PC-3 (cell line): ENCODE data around the gene LGALS9. TPM values are rescaled to one million over a fixed set of nuclear protein-coding genes. Genes with fewer than 3 reads are reported as not detected.
"Not testable (repeated sequence)": the region's sequence is repeated elsewhere in the genome, so short reads cannot be mapped to it uniquely, and the experiment has no call there.

Source experiments
- ATAC-seq: fragments of 200-7000 bp; cut with Tn5 transposase; 2 replicates; pipeline ENCODE4 v1.9.1; 2020; ENCODE audit warnings: mild to moderate bottlenecking, moderate library complexity
- BruUV-seq: library from RNA; stranded (reverse); fragments of 400-500 nt; replicated peaks from 2 replicates; lab custom pipeline; 2021; lab: Mats Ljungman, UMichigan
- CTCF ChIA-PET: fragments of 300-600 bp; sonication (Branson Sonifier 250); formaldehyde crosslinking; loops from one replicate; lab custom pipeline; 2022; ENCODE audit warnings: antibody characterized with exemption; lab: Charles Lee
- POLR2A ChIA-PET: fragments of 300-600 bp; sonication (Branson Sonifier 250); formaldehyde crosslinking; loops from one replicate; lab custom pipeline; 2022; ENCODE audit warnings: antibody characterized with exemption; ENCODE audit not compliant: unreplicated experiment; lab: Charles Lee
- DNase-seq: peaks from one replicate; pipeline ENCODE4 v3.0.0-alpha.2; 2015
- H2AFZ ChIP-seq: fragments of 300-600 bp; sonication (generic); 2 replicates; pipeline ENCODE4 v1.6.0; 2016; ENCODE audit warnings: antibody characterized with exemption, low read length
- H3F3A ChIP-seq: fragments of 300-600 bp; sonication (generic); one replicate; pipeline ENCODE4 v1.6.0; 2017; ENCODE audit warnings: antibody characterized with exemption, low read length, control low read depth, mild to moderate bottlenecking; ENCODE audit not compliant: unreplicated experiment
- H3K27ac ChIP-seq: fragments of 300-600 bp; sonication (generic); 2 replicates; pipeline ENCODE4 v1.5.1; 2016; ENCODE audit warnings: mild to moderate bottlenecking, low read length
- H3K27me3 ChIP-seq: fragments of 300-600 bp; sonication (generic); 2 replicates; pipeline ENCODE4 v1.6.1; 2016; ENCODE audit warnings: low read length, mixed read lengths
- H3K36me3 ChIP-seq: fragments of 300-600 bp; sonication (generic); 2 replicates; pipeline ENCODE4 v1.6.1; 2016; ENCODE audit warnings: low read depth, mixed run types, low read length, mixed read lengths
- H3K4me1 ChIP-seq: fragments of 300-600 bp; sonication (generic); 2 replicates; pipeline ENCODE4 v1.5.1; 2016; ENCODE audit warnings: low read length; ENCODE audit not compliant: insufficient read depth
- H3K4me2 ChIP-seq: fragments of 300-600 bp; sonication (generic); 2 replicates; pipeline ENCODE4 v1.6.0; 2016; ENCODE audit warnings: low read length
- H3K4me3 ChIP-seq: fragments of 300-600 bp; sonication (generic); 2 replicates; pipeline ENCODE4 v1.5.1; 2016; ENCODE audit warnings: mild to moderate bottlenecking, low read length, mixed read lengths
- H3K79me2 ChIP-seq: fragments of 300-600 bp; sonication (generic); 2 replicates; pipeline ENCODE4 v1.6.1; 2017; ENCODE audit warnings: low read length, mixed read lengths
- H3K9ac ChIP-seq: fragments of 300-600 bp; sonication (generic); 2 replicates; pipeline ENCODE4 v1.6.0; 2016; ENCODE audit warnings: mild to moderate bottlenecking, low read length
- H3K9me2 ChIP-seq: fragments of 300-600 bp; sonication (generic); replicated peaks from 2 replicates; pipeline ENCODE4 v1.6.1; 2016; ENCODE audit warnings: mixed run types, low read length, mixed read lengths
- H3K9me3 ChIP-seq: fragments of 300-600 bp; sonication (generic); 2 replicates; pipeline ENCODE4 v1.6.1; 2016; ENCODE audit warnings: low read length, mixed read lengths
- H4K20me1 ChIP-seq: fragments of 300-600 bp; sonication (generic); 2 replicates; pipeline ENCODE4 v1.6.1; 2016; ENCODE audit warnings: low read length, mixed read lengths
- EZH2 ChIP-seq: fragments of 300-600 bp; sonication (generic); IDR thresholded peaks from one replicate; pipeline ENCODE4 v1.6.1; 2017; ENCODE audit warnings: antibody characterized with exemption, mild to moderate bottlenecking, low read length; ENCODE audit not compliant: unreplicated experiment
- EZH2phosphoT487 ChIP-seq: fragments of 300-600 bp; sonication (generic); IDR thresholded peaks from 2 replicates; pipeline ENCODE4 v1.6.1; 2018; ENCODE audit warnings: mild to moderate bottlenecking, antibody characterized with exemption, low read length, borderline replicate concordance
- intact Hi-C: fragments of 100-400 bp; cut with micrococcal nuclease; formaldehyde crosslinking; loops from 2 replicates; pipeline ENCODE4 v1.9.0; 2023
- total RNA-seq: library from RNA; depleted of rRNA; stranded (reverse); fragments of >200 nt; gene quantifications from 2 replicates; pipeline ENCODE4 v1.2.3, GENCODE V29; 2014
- TF ChIP-seq, protein P1 (sequence below): fragments of 300-600 bp; sonication (generic); conservative IDR thresholded peaks from 2 replicates; pipeline ENCODE4 v1.5.1; 2017; ENCODE audit warnings: antibody characterized with exemption, low read depth, mild to moderate bottlenecking, low read length

LGALS9 gene
- total RNA-seq, 1 experiment from 2014 or later: 1.1 TPM

DNA sequence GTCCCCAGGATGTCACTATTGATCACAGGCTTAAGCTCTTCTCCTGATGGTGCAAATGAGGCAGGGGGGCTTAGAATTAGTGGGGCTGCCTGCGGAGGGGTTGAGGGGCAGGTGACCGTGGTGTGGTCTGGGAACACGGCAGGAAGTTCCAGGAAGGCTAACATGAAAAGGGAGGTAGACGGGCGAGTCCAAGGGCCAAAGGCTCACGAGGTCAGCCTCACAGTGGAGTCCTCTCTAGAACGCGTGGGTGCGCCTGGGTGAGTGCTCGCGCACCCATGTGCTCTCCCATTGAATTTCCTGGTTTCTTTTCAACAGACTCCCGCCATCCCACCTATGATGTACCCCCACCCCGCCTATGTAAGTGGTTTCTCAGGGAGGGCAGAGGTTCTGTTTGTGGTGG is 15.2 kb downstream of the LGALS9 start:
- POLR2A ChIA-PET: no interaction called here
- H3K9me2 ChIP-seq: no peaks in the 10 kb centered on the region
- no peaks in the 10 kb centered on the region for H3K4me1 ChIP-seq
- no peak overlapping the region for H2AFZ ChIP-seq
- no peaks in the 10 kb centered on the region for H3K79me2 ChIP-seq
- TF ChIP-seq EZH2 (no peak), EZH2phosphoT487 (no peak)
- TF ChIP-seq, protein P1, sequence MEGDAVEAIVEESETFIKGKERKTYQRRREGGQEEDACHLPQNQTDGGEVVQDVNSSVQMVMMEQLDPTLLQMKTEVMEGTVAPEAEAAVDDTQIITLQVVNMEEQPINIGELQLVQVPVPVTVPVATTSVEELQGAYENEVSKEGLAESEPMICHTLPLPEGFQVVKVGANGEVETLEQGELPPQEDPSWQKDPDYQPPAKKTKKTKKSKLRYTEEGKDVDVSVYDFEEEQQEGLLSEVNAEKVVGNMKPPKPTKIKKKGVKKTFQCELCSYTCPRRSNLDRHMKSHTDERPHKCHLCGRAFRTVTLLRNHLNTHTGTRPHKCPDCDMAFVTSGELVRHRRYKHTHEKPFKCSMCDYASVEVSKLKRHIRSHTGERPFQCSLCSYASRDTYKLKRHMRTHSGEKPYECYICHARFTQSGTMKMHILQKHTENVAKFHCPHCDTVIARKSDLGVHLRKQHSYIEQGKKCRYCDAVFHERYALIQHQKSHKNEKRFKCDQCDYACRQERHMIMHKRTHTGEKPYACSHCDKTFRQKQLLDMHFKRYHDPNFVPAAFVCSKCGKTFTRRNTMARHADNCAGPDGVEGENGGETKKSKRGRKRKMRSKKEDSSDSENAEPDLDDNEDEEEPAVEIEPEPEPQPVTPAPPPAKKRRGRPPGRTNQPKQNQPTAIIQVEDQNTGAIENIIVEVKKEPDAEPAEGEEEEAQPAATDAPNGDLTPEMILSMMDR: no peak
- no peak overlapping the region for H3K9ac ChIP-seq
- no TSS peak for BruUV-seq
- no peak overlapping the region for H3K27ac ChIP-seq
- H3K4me2 ChIP-seq: no peak overlapping the region
- no peaks in the 10 kb centered on the region for H3K9me3 ChIP-seq
- DNase-seq: no peak
- H3K27me3 ChIP-seq: no peaks in the 10 kb centered on the region
- no peak for ATAC-seq
- H3F3A ChIP-seq: no peaks in the 10 kb centered on the region
- CTCF ChIA-PET: no interaction called here
- H4K20me1 ChIP-seq: no peaks in the 10 kb centered on the region
- intact Hi-C loops: no loop called here
- no peak overlapping the region for H3K4me3 ChIP-seq
- H3K36me3 ChIP-seq: no peaks in the 10 kb centered on the region

GRCh38 chr17:27647765-27648164 is 16.8 kb downstream of the LGALS9 start:
- Histone ChIP-seq H3K27me3 (no peaks in the 10 kb centered on the region), H3K4me3 (no peak overlapping the region), H3K4me1 (no peaks in the 10 kb centered on the region), H3K9me2 (no peaks in the 10 kb centered on the region), H4K20me1 (no peaks in the 10 kb centered on the region), H3K9ac (no peak overlapping the region), H2AFZ (no peak overlapping the region), H3K9me3 (no peaks in the 10 kb centered on the region), H3K79me2 (no peaks in the 10 kb centered on the region), H3K4me2 (no peak overlapping the region), H3F3A (no peaks in the 10 kb centered on the region), H3K36me3 (no peaks in the 10 kb centered on the region), H3K27ac (no peak overlapping the region)
- ATAC-seq (no peak), DNase-seq (no peak)
- intact Hi-C loops: no loop called here
- POLR2A ChIA-PET: no interaction called here
- BruUV-seq: no TSS peak
- CTCF ChIA-PET: no interaction called here
- TF ChIP-seq, protein P1: no peak
- TF ChIP-seq EZH2phosphoT487: no peak
- TF ChIP-seq EZH2: no peak

GRCh38 chr17:27649111-27649571 is 18.2 kb downstream of the LGALS9 start:
- H3K9ac ChIP-seq, H3K9me3 ChIP-seq, H3K27me3 ChIP-seq, intact Hi-C loops, H2AFZ ChIP-seq, H3K4me1 ChIP-seq, H4K20me1 ChIP-seq, H3K36me3 ChIP-seq, H3K79me2 ChIP-seq, H3K4me2 ChIP-seq, POLR2A ChIA-PET, BruUV-seq, H3K9me2 ChIP-seq, H3F3A ChIP-seq, CTCF ChIA-PET, DNase-seq, ATAC-seq, H3K27ac ChIP-seq, H3K4me3 ChIP-seq: not testable (repeated sequence)
